Measurements from ENCODE around the gene CBX1. TPM values are rescaled to one million over a fixed set of nuclear protein-coding genes. Genes with fewer than 3 reads are reported as not detected.

Gene CBX1
- total and polyA plus RNA-seq, 4 donors = 17.6 to 43.2 (median 28.9) TPM

DNA sequence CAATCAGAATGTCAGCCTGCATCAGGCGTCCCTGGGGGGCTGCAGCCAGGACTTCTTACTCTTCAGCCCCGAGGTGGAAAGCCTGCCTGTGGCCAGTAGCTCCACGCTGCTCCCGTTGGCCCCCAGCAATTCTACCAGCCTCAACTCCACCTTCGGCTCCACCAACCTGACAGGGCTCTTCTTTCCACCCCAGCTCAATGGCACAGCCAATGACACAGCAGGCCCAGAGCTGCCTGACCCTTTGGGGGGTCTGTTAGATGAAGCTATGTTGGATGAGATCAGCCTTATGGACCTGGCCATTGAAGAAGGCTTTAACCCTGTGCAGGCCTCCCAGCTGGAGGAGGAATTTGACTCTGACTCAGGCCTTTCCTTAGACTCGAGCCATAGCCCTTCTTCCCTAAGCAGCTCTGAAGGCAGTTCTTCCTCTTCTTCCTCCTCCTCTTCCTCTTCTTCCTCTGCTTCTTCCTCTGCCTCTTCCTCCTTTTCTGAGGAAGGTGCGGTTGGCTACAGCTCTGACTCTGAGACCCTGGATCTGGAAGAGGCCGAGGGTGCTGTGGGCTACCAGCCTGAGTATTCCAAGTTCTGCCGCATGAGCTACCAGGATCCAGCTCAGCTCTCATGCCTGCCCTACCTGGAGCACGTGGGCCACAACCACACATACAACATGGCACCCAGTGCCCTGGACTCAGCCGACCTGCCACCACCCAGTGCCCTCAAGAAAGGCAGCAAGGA lies 42.7 kb downstream of the CBX1 start:
- WGBS, 2 donors = 86 to 89% methylated on average over 11 of the region's 11 CpGs
- TF ChIP-seq, protein P1, sequence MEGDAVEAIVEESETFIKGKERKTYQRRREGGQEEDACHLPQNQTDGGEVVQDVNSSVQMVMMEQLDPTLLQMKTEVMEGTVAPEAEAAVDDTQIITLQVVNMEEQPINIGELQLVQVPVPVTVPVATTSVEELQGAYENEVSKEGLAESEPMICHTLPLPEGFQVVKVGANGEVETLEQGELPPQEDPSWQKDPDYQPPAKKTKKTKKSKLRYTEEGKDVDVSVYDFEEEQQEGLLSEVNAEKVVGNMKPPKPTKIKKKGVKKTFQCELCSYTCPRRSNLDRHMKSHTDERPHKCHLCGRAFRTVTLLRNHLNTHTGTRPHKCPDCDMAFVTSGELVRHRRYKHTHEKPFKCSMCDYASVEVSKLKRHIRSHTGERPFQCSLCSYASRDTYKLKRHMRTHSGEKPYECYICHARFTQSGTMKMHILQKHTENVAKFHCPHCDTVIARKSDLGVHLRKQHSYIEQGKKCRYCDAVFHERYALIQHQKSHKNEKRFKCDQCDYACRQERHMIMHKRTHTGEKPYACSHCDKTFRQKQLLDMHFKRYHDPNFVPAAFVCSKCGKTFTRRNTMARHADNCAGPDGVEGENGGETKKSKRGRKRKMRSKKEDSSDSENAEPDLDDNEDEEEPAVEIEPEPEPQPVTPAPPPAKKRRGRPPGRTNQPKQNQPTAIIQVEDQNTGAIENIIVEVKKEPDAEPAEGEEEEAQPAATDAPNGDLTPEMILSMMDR (IDR thresholded peaks at IDR 0.05; ENCODE audit: control extremely low read depth, extremely low read depth) = no peak
- Histone ChIP-seq H3K4me3 (no peak overlapping the region), H3K36me3 (ENCODE audit: control insufficient read depth in 4 of 4, insufficient read depth in 4 of 4, low read length in 4 of 4) (peaks cover 23 to 67% (median 50%) of the 10 kb centered on the region in 4 donors), H3K9ac (ENCODE audit: insufficient read depth in 1 of 2, low read length in 2 of 2) (no peak overlapping the region), H3K27ac (ENCODE audit: low read depth in 1 of 2, low read length in 1 of 2) (no peak overlapping the region), H3K27me3 (ENCODE audit: control insufficient read depth in 3 of 3, insufficient read depth in 3 of 3, low read length in 2 of 3) (no peaks in the 10 kb centered on the region), H3K9me3 (ENCODE audit: control insufficient read depth in 4 of 4, insufficient read depth in 3 of 4, low read length in 3 of 4) (no peaks in the 10 kb centered on the region), H3K4me1 (ENCODE audit: control insufficient read depth in 5 of 5, insufficient read depth in 5 of 5, low read length in 5 of 5) (peaks cover 4 to 21% (median 8%) of the 10 kb centered on the region in 5 donors)
- ATAC-seq (ENCODE audit: insufficient read depth, low FRiP score) (no peak), DNase-seq (no peak)

DNA sequence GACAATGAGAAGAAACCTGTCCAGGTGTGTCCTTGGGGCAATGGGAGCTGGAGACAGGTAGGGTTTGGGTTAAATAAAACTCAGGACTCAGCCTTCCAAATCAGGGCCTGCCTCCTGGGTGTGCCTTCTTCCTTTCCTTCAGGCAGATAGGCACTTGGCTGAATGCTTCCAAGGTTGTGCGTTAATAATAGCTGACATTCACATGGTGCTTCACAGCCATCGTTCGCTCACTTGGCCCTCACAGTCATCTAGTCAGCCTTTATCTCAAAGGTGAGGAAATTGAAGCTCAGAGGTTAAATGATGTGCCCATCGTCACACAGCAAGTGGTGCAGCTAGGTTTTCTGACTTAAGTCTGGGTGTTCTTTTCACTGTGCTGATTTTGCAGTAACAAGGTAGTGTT lies 43.7 kb downstream of the CBX1 start:
- Histone ChIP-seq H3K27me3 (ENCODE audit: control insufficient read depth in 3 of 3, insufficient read depth in 3 of 3, low read length in 2 of 3) (no peaks in the 10 kb centered on the region), H3K9ac (ENCODE audit: insufficient read depth in 1 of 2, low read length in 2 of 2) (no peak overlapping the region), H3K4me3 (no peak overlapping the region), H3K4me1 (ENCODE audit: control insufficient read depth in 5 of 5, insufficient read depth in 5 of 5, low read length in 5 of 5) (peaks cover 11 to 29% (median 16%) of the 10 kb centered on the region in 5 donors), H3K27ac (ENCODE audit: low read depth in 1 of 2, low read length in 1 of 2) (no peak overlapping the region), H3K9me3 (ENCODE audit: control insufficient read depth in 4 of 4, insufficient read depth in 3 of 4, low read length in 3 of 4) (no peaks in the 10 kb centered on the region), H3K36me3 (ENCODE audit: control insufficient read depth in 4 of 4, insufficient read depth in 4 of 4, low read length in 4 of 4) (peaks cover 23 to 70% (median 50%) of the 10 kb centered on the region in 4 donors)
- TF ChIP-seq, protein P1 (IDR thresholded peaks at IDR 0.05; ENCODE audit: control extremely low read depth, extremely low read depth) = no peak
- 65 to 91% methylated on average over 4 of the region's 4 CpGs for WGBS, 2 donors
- no peak for ATAC-seq (ENCODE audit: insufficient read depth, low FRiP score)
- no peak for DNase-seq

DNA sequence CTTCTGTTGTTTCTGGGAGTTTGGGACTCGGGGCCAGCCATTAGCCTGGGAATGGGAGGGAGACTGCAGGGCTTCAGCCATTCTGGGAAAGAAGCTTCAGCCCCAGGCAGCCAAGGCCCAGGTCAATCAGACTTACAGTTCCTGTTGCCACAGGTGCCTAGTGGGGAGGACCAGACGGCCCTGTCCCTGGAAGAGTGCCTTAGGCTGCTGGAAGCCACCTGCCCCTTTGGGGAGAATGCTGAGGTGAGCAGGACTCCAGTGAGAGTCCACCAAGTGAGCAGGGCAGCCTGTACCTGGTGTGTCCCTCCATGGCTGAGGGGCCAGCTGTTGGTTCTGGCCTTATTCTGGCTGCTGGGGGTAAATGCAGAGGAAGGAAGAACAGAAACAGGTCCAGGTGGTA lies 44.4 kb downstream of the CBX1 start:
- Histone ChIP-seq H3K27me3 (ENCODE audit: control insufficient read depth in 3 of 3, insufficient read depth in 3 of 3, low read length in 2 of 3) (no peaks in the 10 kb centered on the region), H3K4me1 (ENCODE audit: control insufficient read depth in 5 of 5, insufficient read depth in 5 of 5, low read length in 5 of 5) (peaks cover 18 to 35% (median 24%) of the 10 kb centered on the region in 5 donors), H3K36me3 (ENCODE audit: control insufficient read depth in 4 of 4, insufficient read depth in 4 of 4, low read length in 4 of 4) (peaks cover 23 to 70% (median 46%) of the 10 kb centered on the region in 4 donors), H3K4me3 (no peak overlapping the region), H3K9ac (ENCODE audit: insufficient read depth in 1 of 2, low read length in 2 of 2) (no peak overlapping the region), H3K9me3 (ENCODE audit: control insufficient read depth in 4 of 4, insufficient read depth in 3 of 4, low read length in 3 of 4) (no peaks in the 10 kb centered on the region), H3K27ac (ENCODE audit: low read depth in 1 of 2, low read length in 1 of 2) (no peak overlapping the region)
- no peak for ATAC-seq (ENCODE audit: insufficient read depth, low FRiP score)
- 83 to 85% methylated on average over 2 of the region's 2 CpGs for WGBS, 2 donors
- TF ChIP-seq, protein P1 (IDR thresholded peaks at IDR 0.05; ENCODE audit: control extremely low read depth, extremely low read depth) = no peak
- DNase-seq = no peak
